IgD-negative memory B cell (primary cell): ENCODE measurements around the gene FGFR4. TPM values are rescaled to one million over a fixed set of nuclear protein-coding genes. Genes with fewer than 3 reads are reported as not detected.

Source experiments
- polyA plus RNA-seq: library from polyadenylated mRNA; unstranded; fragments of 300-500 nt; fragmentation: Illumina TruSeq; gene quantifications from one replicate; pipeline ENCODE4 v1.2.3, GENCODE V29; 2021

Gene FGFR4
- polyA plus RNA-seq, 1 donor from 2014 or later, result 0.38 TPM

Other genes starting within 250 kb of the FGFR4 start
- not detected for gene HK3, start 187.6 kb upstream of the FGFR4 start, polyA plus RNA-seq
- gene UIMC1, start 80.1 kb upstream of the FGFR4 start, polyA plus RNA-seq, result 37.3 TPM
- 17.7 TPM for gene ZNF346, start 64.2 kb upstream of the FGFR4 start, polyA plus RNA-seq
- gene NSD1, start 46.9 kb downstream of the FGFR4 start, polyA plus RNA-seq, result 68.5 TPM
- 42.9 TPM for gene RAB24, start 216.8 kb downstream of the FGFR4 start, polyA plus RNA-seq
- 248 TPM for gene PRELID1, start 216.9 kb downstream of the FGFR4 start, polyA plus RNA-seq
- 4.1 TPM for gene MXD3, start 225.0 kb downstream of the FGFR4 start, polyA plus RNA-seq